Measurements from ENCODE around the gene GAPVD1. TPM values are rescaled to one million over a fixed set of nuclear protein-coding genes. Genes with fewer than 3 reads are reported as not detected.

Gene GAPVD1
- total RNA-seq, 1 donor, result 88.9 TPM

DNA sequence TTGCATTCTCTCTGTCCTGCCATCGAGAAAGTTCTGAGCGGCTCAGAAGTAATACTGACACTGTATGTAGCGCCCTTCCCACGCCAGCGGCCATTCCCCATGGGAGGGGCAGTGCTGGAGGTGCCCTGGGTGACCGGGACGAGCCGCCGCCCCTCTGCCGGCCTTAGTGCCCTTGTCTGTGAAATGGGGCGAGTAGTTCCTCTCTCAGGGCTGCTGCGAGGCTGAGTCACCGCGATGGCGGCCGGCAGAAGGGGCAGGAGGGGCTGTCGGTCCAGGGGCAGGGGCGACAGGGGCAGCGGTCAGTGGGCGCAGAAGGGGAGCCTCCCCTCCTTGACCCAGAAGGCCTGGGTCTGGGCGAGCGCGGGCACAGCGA lies 148.9 kb downstream of the GAPVD1 start:
- TF ChIP-seq, protein P1, sequence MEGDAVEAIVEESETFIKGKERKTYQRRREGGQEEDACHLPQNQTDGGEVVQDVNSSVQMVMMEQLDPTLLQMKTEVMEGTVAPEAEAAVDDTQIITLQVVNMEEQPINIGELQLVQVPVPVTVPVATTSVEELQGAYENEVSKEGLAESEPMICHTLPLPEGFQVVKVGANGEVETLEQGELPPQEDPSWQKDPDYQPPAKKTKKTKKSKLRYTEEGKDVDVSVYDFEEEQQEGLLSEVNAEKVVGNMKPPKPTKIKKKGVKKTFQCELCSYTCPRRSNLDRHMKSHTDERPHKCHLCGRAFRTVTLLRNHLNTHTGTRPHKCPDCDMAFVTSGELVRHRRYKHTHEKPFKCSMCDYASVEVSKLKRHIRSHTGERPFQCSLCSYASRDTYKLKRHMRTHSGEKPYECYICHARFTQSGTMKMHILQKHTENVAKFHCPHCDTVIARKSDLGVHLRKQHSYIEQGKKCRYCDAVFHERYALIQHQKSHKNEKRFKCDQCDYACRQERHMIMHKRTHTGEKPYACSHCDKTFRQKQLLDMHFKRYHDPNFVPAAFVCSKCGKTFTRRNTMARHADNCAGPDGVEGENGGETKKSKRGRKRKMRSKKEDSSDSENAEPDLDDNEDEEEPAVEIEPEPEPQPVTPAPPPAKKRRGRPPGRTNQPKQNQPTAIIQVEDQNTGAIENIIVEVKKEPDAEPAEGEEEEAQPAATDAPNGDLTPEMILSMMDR (IDR thresholded peaks at IDR 0.05; ENCODE audit: insufficient read depth, low read depth, low read length), result no peak
- no peak for DNase-seq (ENCODE audit: low read depth)
- peak overlapping the region; percentile 67 for H3K4me3 ChIP-seq (ENCODE audit: low read depth, low read length)

DNA sequence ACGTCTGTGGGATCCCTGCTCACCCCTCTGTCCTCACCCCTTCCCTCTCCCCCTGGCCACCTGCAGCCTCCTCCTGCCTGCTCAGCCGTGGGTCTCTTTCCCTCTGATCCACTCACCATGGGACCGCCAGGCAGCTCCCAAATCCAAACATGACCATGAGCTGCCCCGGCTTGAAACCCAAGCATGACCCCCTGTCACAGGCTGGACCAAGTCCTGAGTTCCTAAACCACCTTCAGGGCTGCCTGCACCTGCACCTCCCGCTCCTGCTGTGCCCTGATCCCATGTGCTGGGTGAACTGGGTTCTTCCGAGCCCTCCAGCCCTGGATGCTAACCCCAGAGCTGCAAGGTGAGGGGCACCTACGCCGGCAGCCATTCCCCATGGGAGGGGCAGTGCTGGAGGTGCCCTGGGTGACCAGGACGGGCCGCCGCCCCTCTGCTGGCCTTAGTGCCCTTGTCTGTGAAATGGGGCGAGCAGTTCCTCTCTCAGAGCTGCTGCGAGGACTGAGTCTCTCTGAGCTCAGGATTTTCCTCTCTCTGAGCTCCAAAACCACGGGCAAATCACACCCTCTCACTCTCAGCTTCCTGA lies 149.6 kb downstream of the GAPVD1 start:
- H3K4me3 ChIP-seq (ENCODE audit: low read depth, low read length), result peak overlapping the region; percentile 67
- TF ChIP-seq, protein P1 (IDR thresholded peaks at IDR 0.05; ENCODE audit: insufficient read depth, low read depth, low read length), result no peak
- no peak for DNase-seq (ENCODE audit: low read depth)

DNA sequence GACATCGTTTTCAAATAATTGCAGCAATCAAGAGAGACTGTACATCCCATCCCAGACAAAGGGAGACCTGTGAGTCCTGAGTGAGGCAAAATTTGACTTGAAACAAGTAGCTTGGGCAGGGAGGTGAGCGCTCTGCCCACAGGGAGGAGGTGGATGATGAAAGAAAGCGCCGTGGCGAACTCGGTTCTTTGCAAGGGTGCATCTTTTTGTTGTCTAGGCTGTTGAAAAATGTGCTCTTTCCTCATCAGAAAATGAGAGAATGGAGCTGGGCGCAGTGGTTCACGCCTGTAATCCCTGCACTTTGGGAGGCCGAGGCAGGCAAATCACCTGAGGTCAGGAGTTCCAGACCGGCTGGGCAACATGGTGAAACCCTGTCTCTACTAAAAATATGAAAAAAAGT lies 150.5 kb downstream of the GAPVD1 start:
- no peak overlapping the region for H3K4me3 ChIP-seq (ENCODE audit: low read depth, low read length)
- DNase-seq (ENCODE audit: low read depth), result no peak
- TF ChIP-seq, protein P1 (IDR thresholded peaks at IDR 0.05; ENCODE audit: insufficient read depth, low read depth, low read length), result no peak

DNA sequence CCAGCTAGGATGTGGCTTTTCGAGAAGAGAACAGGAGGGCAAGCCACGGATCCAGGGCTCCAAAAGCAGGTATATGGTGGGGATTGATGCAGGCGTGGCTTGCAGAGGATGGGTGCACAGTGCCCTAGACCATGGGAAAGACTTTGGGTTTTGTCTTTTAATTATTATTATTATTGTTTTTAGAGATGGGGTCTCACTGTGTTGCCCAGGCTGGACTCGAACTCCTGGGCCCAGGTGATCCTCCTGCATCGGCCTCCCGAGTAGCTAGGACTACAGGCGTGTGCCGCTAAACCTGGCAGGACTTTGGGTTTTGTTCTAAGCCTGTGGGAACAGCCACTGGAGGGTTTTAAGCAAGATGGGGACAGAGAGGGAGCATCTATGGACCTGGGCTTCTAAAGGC lies 152.0 kb downstream of the GAPVD1 start:
- TF ChIP-seq, protein P1 (IDR thresholded peaks at IDR 0.05; ENCODE audit: insufficient read depth, low read depth, low read length), result no peak
- no peak overlapping the region for H3K4me3 ChIP-seq (ENCODE audit: low read depth, low read length)
- no peak for DNase-seq (ENCODE audit: low read depth)

DNA sequence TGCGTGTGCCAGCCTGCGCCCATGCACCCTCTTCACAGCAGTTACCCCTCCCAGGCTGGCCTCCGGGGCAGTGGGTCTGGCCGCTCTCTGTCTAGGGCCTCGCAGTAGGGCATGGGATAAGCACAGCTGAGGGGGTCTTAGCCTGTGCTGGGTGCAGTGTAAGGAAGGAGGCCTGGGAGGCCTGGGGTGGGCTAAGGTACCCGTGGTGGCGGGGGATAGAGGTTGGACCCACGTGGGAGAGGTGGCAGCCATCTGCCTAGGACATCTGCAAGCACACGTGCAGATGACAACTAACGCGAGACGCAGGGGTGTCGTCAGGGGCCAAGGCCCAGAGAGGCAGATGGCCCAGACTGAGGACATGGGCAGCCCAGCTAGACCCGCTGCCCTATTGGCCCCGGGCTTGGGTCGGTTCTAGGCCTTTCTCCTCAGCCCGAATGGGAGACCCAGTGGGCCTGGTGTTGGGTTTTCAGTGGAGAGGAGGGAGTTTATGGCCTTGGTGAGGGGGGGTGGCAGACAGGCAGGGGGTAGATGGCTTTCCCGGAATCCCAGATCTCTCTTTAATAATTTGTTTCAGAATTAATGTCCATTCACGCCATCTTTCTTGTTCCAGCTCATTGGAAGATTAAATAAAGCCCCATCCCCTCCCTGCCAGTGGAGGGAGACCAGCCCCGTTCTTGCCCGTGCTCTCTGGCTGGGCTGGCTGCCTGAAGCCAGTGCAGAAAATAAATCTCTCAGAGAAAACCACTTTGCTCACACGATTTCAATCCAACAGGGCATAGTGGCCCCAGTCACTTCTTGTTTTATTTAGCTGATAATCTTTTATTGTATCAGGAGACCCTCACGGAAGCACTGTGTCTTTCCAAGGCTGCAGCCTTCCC lies 154.2 kb downstream of the GAPVD1 start:
- DNase-seq (ENCODE audit: low read depth), result no peak
- TF ChIP-seq, protein P1 (IDR thresholded peaks at IDR 0.05; ENCODE audit: insufficient read depth, low read depth, low read length), result no peak
- H3K4me3 ChIP-seq (ENCODE audit: low read depth, low read length), result no peak overlapping the region

DNA sequence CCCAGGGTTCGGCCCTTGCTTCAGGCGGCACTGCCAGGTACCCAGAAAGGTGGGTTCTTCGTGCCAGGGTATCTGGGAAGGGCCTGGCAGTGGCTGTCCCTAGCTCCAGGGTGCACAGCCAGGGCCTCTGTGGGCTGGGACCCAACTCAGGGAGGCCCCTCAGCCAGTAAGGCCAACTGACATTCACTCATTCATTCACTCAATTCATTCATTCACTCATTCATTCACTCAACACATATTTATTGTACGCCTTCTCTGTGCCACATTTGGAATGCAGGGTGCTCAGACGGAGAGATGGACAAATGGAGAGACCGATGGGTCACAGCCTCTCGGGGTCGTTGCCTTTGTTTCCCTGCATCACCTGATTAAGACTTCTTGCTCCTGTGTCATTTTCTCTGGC lies 154.9 kb downstream of the GAPVD1 start:
- TF ChIP-seq, protein P1 (IDR thresholded peaks at IDR 0.05; ENCODE audit: insufficient read depth, low read depth, low read length), result no peak
- no peak for DNase-seq (ENCODE audit: low read depth)
- no peak overlapping the region for H3K4me3 ChIP-seq (ENCODE audit: low read depth, low read length)

Small RNA genes within 50 kb of the gene (small RNA-seq; reads per million reads assigned to genes)
- gene AL354710.1 (not detected), gene RNU6-1020P (not detected)

Other genes with a start within 250 kb of the GAPVD1 start
- gene SCAI, start 118.3 kb upstream of the GAPVD1 start, total RNA-seq, result 6.8 and 9.1 TPM in 2 replicates
- 27.4 and 43.2 TPM in 2 replicates for gene PPP6C, start 72.0 kb upstream of the GAPVD1 start, total RNA-seq
- gene RABEPK, start 61.3 kb upstream of the GAPVD1 start, total RNA-seq, result 32.0 and 33.8 TPM in 2 replicates
- 130 and 132 TPM in 2 replicates for gene HSPA5, start 20.5 kb upstream of the GAPVD1 start, total RNA-seq

All from fibroblast of villous mesenchyme (primary cell).